ENCODE results near the gene RNF207. TPM values are rescaled to one million over a fixed set of nuclear protein-coding genes. Genes with fewer than 3 reads are reported as not detected.
A peak's percentile ranks its signal among the peaks of the same experiment; 100 is the strongest.

Gene RNF207
- total and polyA plus RNA-seq, 2 experiments from 2014 or later, result 29.3 to 30.9 TPM

DNA sequence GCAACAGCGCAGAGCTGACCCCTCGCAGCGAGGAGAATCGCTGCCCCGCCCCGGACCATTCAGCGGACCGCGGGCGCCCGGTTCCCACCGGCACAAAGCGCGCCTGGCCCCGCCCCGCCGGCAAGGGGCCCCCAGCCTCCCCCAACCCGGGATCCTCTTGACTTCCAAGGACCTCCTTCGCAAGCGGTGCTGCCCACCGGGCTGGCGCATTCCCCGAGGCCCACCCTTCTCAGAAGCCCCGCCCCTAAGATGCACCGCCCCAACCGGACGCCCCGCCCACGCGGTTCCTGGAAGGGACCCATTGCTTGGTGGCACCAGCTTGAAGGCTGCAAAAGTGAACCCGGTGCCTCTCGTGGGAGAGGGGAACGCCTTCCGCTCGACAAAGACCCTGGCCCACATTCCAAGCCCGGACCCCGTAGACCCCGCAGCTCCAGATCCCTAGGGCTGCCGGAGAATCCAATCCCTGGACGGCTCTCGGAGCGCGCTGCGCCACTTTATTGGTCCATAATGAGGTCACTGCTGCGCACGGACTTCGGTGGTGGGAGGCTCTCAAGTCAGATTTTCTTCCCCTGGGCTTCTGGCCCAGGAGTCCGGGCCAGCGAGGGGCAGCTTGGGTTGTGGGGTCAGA lies 40.1 kb downstream of the RNF207 start:
- Histone ChIP-seq H2AFZ (no peak overlapping the region), H3K4me2 (peak overlapping the region; percentile 73), H3K4me3 (no peak overlapping the region), H3K27me3 (peaks cover 88% of the 10 kb centered on the region), H4K20me1 (ENCODE audit: insufficient read depth, poor library complexity, severe bottlenecking) (no peaks in the 10 kb centered on the region), H3K9me3 (ENCODE audit: low read depth) (no peaks in the 10 kb centered on the region), H3K27ac (no peak overlapping the region), H3K9me2 (replicated peaks; ENCODE audit: insufficient read depth) (no peaks in the 10 kb centered on the region), H3K4me1 (ENCODE audit: insufficient read depth) (peaks cover 22% of the 10 kb centered on the region), H3K36me3 (replicated peaks; ENCODE audit: insufficient read depth, low read depth) (no peaks in the 10 kb centered on the region), H3K79me2 (no peaks in the 10 kb centered on the region)
- DNase-seq (ENCODE audit: low spot score), result peak; percentile 43
- TF ChIP-seq EZH2 (IDR thresholded peaks at IDR 0.05; ENCODE audit: borderline replicate concordance) (peak; percentile 29), EZH2phosphoT487 (IDR thresholded peaks at IDR 0.05; ENCODE audit: low read depth, severe bottlenecking, unreplicated experiment) (no peak)
- WGBS (ENCODE audit: low lambda C conversion rate, missing lambda C conversion rate), result 9% methylated on average over 35 of the region's 49 CpGs

GRCh38 chr1:6246497-6247467 lies 40.9 kb downstream of the RNF207 start:
- Histone ChIP-seq H3K4me3 (no peak overlapping the region), H4K20me1 (ENCODE audit: insufficient read depth, poor library complexity, severe bottlenecking) (no peaks in the 10 kb centered on the region), H3K79me2 (no peaks in the 10 kb centered on the region), H3K4me1 (ENCODE audit: insufficient read depth) (peaks cover 21% of the 10 kb centered on the region), H3K27me3 (peaks cover 88% of the 10 kb centered on the region), H3K36me3 (replicated peaks; ENCODE audit: insufficient read depth, low read depth) (no peaks in the 10 kb centered on the region), H3K27ac (no peak overlapping the region), H2AFZ (no peak overlapping the region), H3K9me2 (replicated peaks; ENCODE audit: insufficient read depth) (no peaks in the 10 kb centered on the region), H3K9me3 (ENCODE audit: low read depth) (no peaks in the 10 kb centered on the region), H3K4me2 (peak overlapping the region; percentile 73)
- WGBS (ENCODE audit: low lambda C conversion rate, missing lambda C conversion rate), result 10% methylated on average over 30 of the region's 30 CpGs
- DNase-seq (ENCODE audit: low spot score), result peak; percentile 87
- TF ChIP-seq EZH2 (IDR thresholded peaks at IDR 0.05; ENCODE audit: borderline replicate concordance) (no peak), EZH2phosphoT487 (IDR thresholded peaks at IDR 0.05; ENCODE audit: low read depth, severe bottlenecking, unreplicated experiment) (no peak)
- TF ChIP-seq, protein P1, sequence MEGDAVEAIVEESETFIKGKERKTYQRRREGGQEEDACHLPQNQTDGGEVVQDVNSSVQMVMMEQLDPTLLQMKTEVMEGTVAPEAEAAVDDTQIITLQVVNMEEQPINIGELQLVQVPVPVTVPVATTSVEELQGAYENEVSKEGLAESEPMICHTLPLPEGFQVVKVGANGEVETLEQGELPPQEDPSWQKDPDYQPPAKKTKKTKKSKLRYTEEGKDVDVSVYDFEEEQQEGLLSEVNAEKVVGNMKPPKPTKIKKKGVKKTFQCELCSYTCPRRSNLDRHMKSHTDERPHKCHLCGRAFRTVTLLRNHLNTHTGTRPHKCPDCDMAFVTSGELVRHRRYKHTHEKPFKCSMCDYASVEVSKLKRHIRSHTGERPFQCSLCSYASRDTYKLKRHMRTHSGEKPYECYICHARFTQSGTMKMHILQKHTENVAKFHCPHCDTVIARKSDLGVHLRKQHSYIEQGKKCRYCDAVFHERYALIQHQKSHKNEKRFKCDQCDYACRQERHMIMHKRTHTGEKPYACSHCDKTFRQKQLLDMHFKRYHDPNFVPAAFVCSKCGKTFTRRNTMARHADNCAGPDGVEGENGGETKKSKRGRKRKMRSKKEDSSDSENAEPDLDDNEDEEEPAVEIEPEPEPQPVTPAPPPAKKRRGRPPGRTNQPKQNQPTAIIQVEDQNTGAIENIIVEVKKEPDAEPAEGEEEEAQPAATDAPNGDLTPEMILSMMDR (IDR thresholded peaks at IDR 0.05; ENCODE audit: poor library complexity), result peak; percentile 96

- H3K27me3 ChIP-seq, result peaks cover 82% of the 10 kb centered on the region
- no peaks in the 10 kb centered on the region for H3K9me2 ChIP-seq (replicated peaks; ENCODE audit: insufficient read depth)
- H2AFZ ChIP-seq, result no peak overlapping the region
- peaks cover 15% of the 10 kb centered on the region for H3K4me1 ChIP-seq (ENCODE audit: insufficient read depth)
- H3K36me3 ChIP-seq (replicated peaks; ENCODE audit: insufficient read depth, low read depth), result no peaks in the 10 kb centered on the region
- H3K4me2 ChIP-seq, result no peak overlapping the region
- H3K27ac ChIP-seq, result no peak overlapping the region
- no peaks in the 10 kb centered on the region for H3K79me2 ChIP-seq
- H3K4me3 ChIP-seq, result no peak overlapping the region
- WGBS (ENCODE audit: low lambda C conversion rate, missing lambda C conversion rate), result 84% methylated on average over 5 of the region's 5 CpGs
- no peaks in the 10 kb centered on the region for H3K9me3 ChIP-seq (ENCODE audit: low read depth)
- H4K20me1 ChIP-seq (ENCODE audit: insufficient read depth, poor library complexity, severe bottlenecking), result no peaks in the 10 kb centered on the region
- TF ChIP-seq, protein P1 (IDR thresholded peaks at IDR 0.05; ENCODE audit: poor library complexity), result no peak
- TF ChIP-seq EZH2phosphoT487 (IDR thresholded peaks at IDR 0.05; ENCODE audit: low read depth, severe bottlenecking, unreplicated experiment), result no peak
- TF ChIP-seq EZH2 (IDR thresholded peaks at IDR 0.05; ENCODE audit: borderline replicate concordance), result no peak
- DNase-seq (ENCODE audit: low spot score), result no peak
These were observed 41.7 kb downstream of the RNF207 start for GRCh38 chr1:6247651-6248050.
